Colonic mucosa (tissue), 4 donors: ENCODE measurements around the gene TOR3A. TPM values are rescaled to one million over a fixed set of nuclear protein-coding genes. Genes with fewer than 3 reads are reported as not detected.

Experiments used
- DNase-seq: peaks from one replicate; pipeline ENCODE4 v3.0.0-alpha.2; 2020
- H3K27ac ChIP-seq: fragments of 200-600 bp; one replicate; pipeline ENCODE4 v1.8.0; 2021
- H3K27me3 ChIP-seq: fragments of 200-600 bp; one replicate; pipeline ENCODE4 v1.8.0; 2021
- H3K36me3 ChIP-seq: fragments of 200-600 bp; one replicate; pipeline ENCODE4 v1.8.0; 2021
- H3K4me1 ChIP-seq: fragments of 200-600 bp; one replicate; pipeline ENCODE4 v1.8.0; 2021; ENCODE audit warnings: mild to moderate bottlenecking
- H3K4me3 ChIP-seq: fragments of 200-600 bp; one replicate; pipeline ENCODE4 v1.8.0; 2021
- H3K9ac ChIP-seq, 2 donors: one replicate each; pipeline ENCODE4 v1.7.0; 2013; ENCODE audit warnings: control low read depth in 2 of 2, low read depth in 2 of 2, low read length in 2 of 2
- H3K9me3 ChIP-seq: fragments of 200-600 bp; one replicate; pipeline ENCODE4 v1.8.0; 2021
- CTCF ChIP-seq: fragments of 200-600 bp; IDR thresholded peaks from one replicate; pipeline ENCODE4 v1.8.0; 2022; ENCODE audit warnings: antibody characterized with exemption, mild to moderate bottlenecking
- intact Hi-C: fragments of 100-400 bp; cut with DNase I; formaldehyde crosslinking; loops from one replicate; pipeline ENCODE4 v1.14.1; 2022
- total RNA-seq, 2 donors: library from RNA; stranded (reverse); fragmentation: NEBNext Ultra II Directional in 1 of 2; extraction: Animal tissue kit (Norgen Biotek cat#: 25700) in 1 of 2; gene quantifications; one replicate each; pipeline ENCODE4 v1.2.1, GENCODE V29; 2021
- donor health status: healthy.
- donor health status: DM: no; HTN: no; CAD: no.
- donor health status: DM: no; HTN: no; CAD: no.

TOR3A gene
- total RNA-seq, 2 donors from 2014 or later: 21.6 to 41.1 TPM

- Histone ChIP-seq H3K27ac (no peak overlapping the region), H3K9me3 (no peaks in the 10 kb centered on the region), H3K9ac (no peak overlapping the region), H3K36me3 (peaks cover 5% of the 10 kb centered on the region), H3K27me3 (no peaks in the 10 kb centered on the region), H3K4me3 (no peak overlapping the region), H3K4me1 (no peaks in the 10 kb centered on the region)
- intact Hi-C loops: no loop called here
- TF ChIP-seq CTCF: no peak
- DNase-seq: no peak
Observed at GRCh38 chr1:179101566-179101965, 19.7 kb downstream of the TOR3A start.

- Histone ChIP-seq H3K9ac (no peak overlapping the region), H3K4me1 (no peaks in the 10 kb centered on the region), H3K4me3 (no peak overlapping the region), H3K27ac (no peak overlapping the region), H3K36me3 (no peaks in the 10 kb centered on the region), H3K9me3 (no peaks in the 10 kb centered on the region), H3K27me3 (no peaks in the 10 kb centered on the region)
- intact Hi-C loops: no loop called here
- DNase-seq: no peak
- no peak for TF ChIP-seq CTCF
Observed at GRCh38 chr1:179103999-179104398, 22.1 kb downstream of the TOR3A start.

GRCh38 chr1:179104611-179105250 lies 22.9 kb downstream of the TOR3A start:
- no peak overlapping the region for H3K9ac ChIP-seq
- no peaks in the 10 kb centered on the region for H3K36me3 ChIP-seq
- no peak overlapping the region for H3K4me3 ChIP-seq
- H3K27me3 ChIP-seq: no peaks in the 10 kb centered on the region
- DNase-seq: no peak
- TF ChIP-seq CTCF: no peak
- H3K4me1 ChIP-seq: no peaks in the 10 kb centered on the region
- no peak overlapping the region for H3K27ac ChIP-seq
- intact Hi-C loops: no loop called here
- no peaks in the 10 kb centered on the region for H3K9me3 ChIP-seq

- DNase-seq: no peak
- Histone ChIP-seq H3K9ac (no peak overlapping the region), H3K4me3 (no peak overlapping the region), H3K27ac (no peak overlapping the region), H3K4me1 (no peaks in the 10 kb centered on the region), H3K36me3 (no peaks in the 10 kb centered on the region), H3K9me3 (no peaks in the 10 kb centered on the region), H3K27me3 (no peaks in the 10 kb centered on the region)
- peak; percentile 20 for TF ChIP-seq CTCF
- intact Hi-C loops: no loop called here
Observed at GRCh38 chr1:179105393-179105792, 23.5 kb downstream of the TOR3A start.

- no peaks in the 10 kb centered on the region for H3K4me1 ChIP-seq
- no peak for TF ChIP-seq CTCF
- no peak overlapping the region for H3K4me3 ChIP-seq
- intact Hi-C loops: no loop called here
- no peaks in the 10 kb centered on the region for H3K36me3 ChIP-seq
- H3K27me3 ChIP-seq: no peaks in the 10 kb centered on the region
- H3K27ac ChIP-seq: no peak overlapping the region
- DNase-seq: no peak
- no peak overlapping the region for H3K9ac ChIP-seq
- no peaks in the 10 kb centered on the region for H3K9me3 ChIP-seq
Observed at GRCh38 chr1:179107706-179108629, 26.1 kb downstream of the TOR3A start.
